GM23338 (cell line): ENCODE results near the gene GRIP2. TPM values are rescaled to one million over a fixed set of nuclear protein-coding genes. Genes with fewer than 3 reads are reported as not detected.

Experiments used
- ATAC-seq: fragments of 200-7000 bp; cut with Tn5 transposase; 3 replicates; pipeline ENCODE4 v1.9.1; 2020
- DNase-seq: peaks from one replicate; pipeline ENCODE4 v3.0.0-alpha.2; 2015; ENCODE audit warnings: low spot score
- H2AFZ ChIP-seq: fragments of 200-600 bp; sonication (generic); 2 replicates; pipeline ENCODE4 v1.8.0; 2016; ENCODE audit warnings: antibody characterized with exemption, mild to moderate bottlenecking, moderate library complexity
- H3F3A ChIP-seq: fragments of 200-600 bp; sonication (generic); replicated peaks from 2 replicates; pipeline ENCODE4 v1.8.0; 2017; ENCODE audit warnings: antibody characterized with exemption, mixed run types, low read depth
- H3K27ac ChIP-seq: fragments of 200-600 bp; sonication (generic); 2 replicates; pipeline ENCODE4 v1.6.1; 2016; ENCODE audit warnings: low read depth
- H3K27me3 ChIP-seq: fragments of 200-600 bp; sonication (generic); 2 replicates; pipeline ENCODE4 v1.8.0; 2016; ENCODE audit warnings: mild to moderate bottlenecking, mixed run types, moderate library complexity; ENCODE audit not compliant: insufficient read depth
- H3K36me3 ChIP-seq: fragments of 200-600 bp; sonication (generic); 2 replicates; pipeline ENCODE4 v1.8.0; 2016; ENCODE audit warnings: mild to moderate bottlenecking; ENCODE audit not compliant: insufficient read depth
- H3K4me1 ChIP-seq: fragments of 200-600 bp; sonication (generic); 2 replicates; pipeline ENCODE4 v1.8.0; 2016; ENCODE audit warnings: mild to moderate bottlenecking, moderate library complexity; ENCODE audit not compliant: insufficient read depth
- H3K4me2 ChIP-seq: fragments of 200-600 bp; sonication (generic); 2 replicates; pipeline ENCODE4 v1.7.1; 2017; ENCODE audit warnings: mixed run types
- H3K4me3 ChIP-seq: fragments of 200-600 bp; sonication (generic); 2 replicates; pipeline ENCODE4 v1.6.1; 2016; ENCODE audit warnings: mixed run types
- H3K79me2 ChIP-seq: fragments of 200-600 bp; sonication (generic); replicated peaks from 2 replicates; pipeline ENCODE4 v1.8.0; 2017; ENCODE audit warnings: mild to moderate bottlenecking; ENCODE audit not compliant: insufficient read depth
- H3K9me2 ChIP-seq: fragments of 200-600 bp; sonication (generic); 2 replicates; pipeline ENCODE4 v1.8.0; 2017; ENCODE audit not compliant: insufficient read depth
- H4K20me1 ChIP-seq: fragments of 200-600 bp; sonication (generic); replicated peaks from 2 replicates; pipeline ENCODE4 v1.8.0; 2017; ENCODE audit warnings: mild to moderate bottlenecking; ENCODE audit not compliant: insufficient read depth
- H3K27ac Mint-ChIP-seq: 2 replicates; pipeline ENCODE4 v1.8.0; 2020; ENCODE audit warnings: inconsistent platforms, mild to moderate bottlenecking, moderate library complexity, mixed read lengths
- H3K27me3 Mint-ChIP-seq: 3 replicates; pipeline ENCODE4 v1.8.0; 2022; ENCODE audit warnings: low read depth, mild to moderate bottlenecking, moderate library complexity, mixed read lengths, inconsistent platforms; ENCODE audit not compliant: insufficient read depth, poor library complexity
- H3K36me3 Mint-ChIP-seq: 3 replicates; pipeline ENCODE4 v1.8.0; 2021; ENCODE audit warnings: low read depth, mild to moderate bottlenecking, inconsistent platforms, moderate library complexity, mixed read lengths
- H3K4me1 Mint-ChIP-seq: 3 replicates; pipeline ENCODE4 v1.8.0; 2020; ENCODE audit warnings: mild to moderate bottlenecking, inconsistent platforms, mixed read lengths
- H3K4me3 Mint-ChIP-seq: 3 replicates; pipeline ENCODE4 v1.8.0; 2021; ENCODE audit warnings: moderate library complexity, mild to moderate bottlenecking, inconsistent platforms, mixed read lengths
- H3K9me3 Mint-ChIP-seq: 3 replicates; pipeline ENCODE4 v1.8.0; 2020; ENCODE audit warnings: moderate library complexity, mild to moderate bottlenecking, inconsistent platforms, mixed read lengths
- CREB1 ChIP-seq: fragments of 250-450 bp; sonication (Bioruptor Pico); IDR thresholded peaks from 2 replicates; pipeline ENCODE4 v1.5.0; 2020; ENCODE audit warnings: low read depth, mild to moderate bottlenecking, moderate library complexity
- CTCF ChIP-seq, 2 experiments: fragments of 200-600 bp in 1 of 2; sonication (generic) in 1 of 2; conservative IDR thresholded peaks; 2 replicates each; pipeline versions ENCODE4 v1.5.1 to v1.6.1; 2016 to 2017; ENCODE audit warnings: antibody characterized with exemption in 2 of 2, low read depth in 2 of 2, mild to moderate bottlenecking in 2 of 2, moderate library complexity in 1 of 2
- ETS1 ChIP-seq: IDR thresholded peaks from 2 replicates; pipeline ENCODE4 v1.6.1; 2016; ENCODE audit warnings: antibody characterized with exemption
- EZH2 ChIP-seq: fragments of 200-600 bp; sonication (generic); IDR thresholded peaks from one replicate; pipeline ENCODE4 v1.8.0; 2017; ENCODE audit warnings: antibody characterized with exemption, mild to moderate bottlenecking, low read depth; ENCODE audit not compliant: unreplicated experiment
- EZH2phosphoT487 ChIP-seq: fragments of 200-600 bp; sonication (generic); IDR thresholded peaks from one replicate; pipeline ENCODE4 v1.8.1; 2018; ENCODE audit warnings: antibody characterized with exemption; ENCODE audit not compliant: unreplicated experiment
- JUNB ChIP-seq: IDR thresholded peaks from one replicate; pipeline ENCODE4 v1.6.1; 2016; ENCODE audit warnings: antibody characterized with exemption; ENCODE audit not compliant: unreplicated experiment
- NANOG ChIP-seq: IDR thresholded peaks from 2 replicates; pipeline ENCODE4 v1.6.1; 2016; ENCODE audit warnings: antibody characterized with exemption, borderline replicate concordance
- POLR2AphosphoS5 ChIP-seq: IDR thresholded peaks from 2 replicates; pipeline ENCODE4 v1.6.1; 2016; ENCODE audit warnings: antibody characterized with exemption, low read depth
- REST ChIP-seq: IDR thresholded peaks from one replicate; pipeline ENCODE4 v1.6.1; 2018; ENCODE audit warnings: antibody characterized with exemption; ENCODE audit not compliant: unreplicated experiment
- STAT1 ChIP-seq: IDR thresholded peaks from one replicate; pipeline ENCODE4 v1.6.1; 2016; ENCODE audit warnings: antibody characterized with exemption; ENCODE audit not compliant: unreplicated experiment
- ZNF114 ChIP-seq: fragments of 250-450 bp; sonication (Bioruptor Pico); IDR thresholded peaks from 2 replicates; pipeline ENCODE4 v1.5.0; 2020; ENCODE audit warnings: mild to moderate bottlenecking, moderate library complexity
- ZNF331 ChIP-seq: fragments of 250-450 bp; sonication (Bioruptor Pico); IDR thresholded peaks from 2 replicates; pipeline ENCODE4 v1.5.0; 2020; ENCODE audit warnings: low read depth, mild to moderate bottlenecking, moderate library complexity
- ZNF462 ChIP-seq: fragments of 250-450 bp; sonication (Bioruptor Pico); IDR thresholded peaks from 2 replicates; pipeline ENCODE4 v1.5.0; 2020; ENCODE audit warnings: mild to moderate bottlenecking, moderate library complexity
- polyA plus RNA-seq: library from polyadenylated mRNA; unstranded; fragments of >200 nt; fragmentation: Nextera tagmentation; extraction: Ambion mirVana; gene quantifications from 2 replicates; pipeline ENCODE4 v1.2.1, GENCODE V29; 2016
- total RNA-seq: library from RNA; depleted of rRNA; stranded (reverse); fragments of >200 nt; shearing (Covaris generic); gene quantifications from 2 replicates; pipeline ENCODE4 v1.2.3, GENCODE V29; 2014

The GRIP2 gene
- total and polyA plus RNA-seq, 2 experiments from 2014 or later: 3.6 to 5.8 TPM

- no peak overlapping the region for H3K27ac ChIP-seq
- peaks cover 2% of the 10 kb centered on the region for H3K27me3 Mint-ChIP-seq
- no peak overlapping the region for H3K4me3 ChIP-seq
- no peak overlapping the region for H2AFZ ChIP-seq
- H3K36me3 Mint-ChIP-seq: no peaks in the 10 kb centered on the region; the same call in 2 of the 3 replicates
- no peaks in the 10 kb centered on the region for H3F3A ChIP-seq
- no peaks in the 10 kb centered on the region for H4K20me1 ChIP-seq
- no peak overlapping the region for H3K27ac Mint-ChIP-seq
- DNase-seq (no peak), ATAC-seq (no peak)
- no peaks in the 10 kb centered on the region for H3K79me2 ChIP-seq
- H3K4me3 Mint-ChIP-seq: no peak overlapping the region
- H3K27me3 ChIP-seq: no peaks in the 10 kb centered on the region
- no peaks in the 10 kb centered on the region for H3K4me1 ChIP-seq
- TF ChIP-seq ETS1: no peak
- TF ChIP-seq NANOG: no peak
- no peak for TF ChIP-seq ZNF462 (CRISPR knock-in tag)
- no peak for TF ChIP-seq CTCF (conservative IDR thresholded peaks at IDR 0.05; ENCODE audit: low read depth in 2 of 2)
- TF ChIP-seq EZH2: no peak
- TF ChIP-seq JUNB: no peak
- no peak for TF ChIP-seq REST
- no peak for TF ChIP-seq CREB1 (CRISPR knock-in tag)
- no peak for TF ChIP-seq ZNF114
- no peak for TF ChIP-seq POLR2AphosphoS5
- no peak for TF ChIP-seq EZH2phosphoT487
- TF ChIP-seq STAT1: no peak
- no peak for TF ChIP-seq ZNF331 (CRISPR knock-in tag)
- no peaks in the 10 kb centered on the region for H3K9me2 ChIP-seq
- H3K4me2 ChIP-seq: no peak overlapping the region
- H3K36me3 ChIP-seq: no peaks in the 10 kb centered on the region
- H3K9me3 Mint-ChIP-seq: no peaks in the 10 kb centered on the region
- peaks cover 5% of the 10 kb centered on the region for H3K4me1 Mint-ChIP-seq
Measured at GRCh38 chr3:14583548-14584091, 43.5 kb upstream of the GRIP2 start.
